IMR-90 (cell line): Measurements from ENCODE around the gene NECTIN4. TPM values are rescaled to one million over a fixed set of nuclear protein-coding genes. Genes with fewer than 3 reads are reported as not detected.

Experiments
- ATAC-seq: fragments of 200-7000 bp; cut with Tn5 transposase; 2 replicates; pipeline ENCODE4 v1.9.1; 2020; ENCODE audit warnings: low read depth, mild to moderate bottlenecking, moderate library complexity
- BruUV-seq: library from RNA; stranded (reverse); fragments of 400-500 nt; replicated peaks from 2 replicates; lab custom pipeline; 2021; lab: Mats Ljungman, UMichigan
- CTCF ChIA-PET: fragments of 300-600 bp; formaldehyde crosslinking; extraction: SDS; loops from one replicate; lab custom pipeline; 2021; ENCODE audit warnings: antibody characterized with exemption; lab: Yijun Ruan, JAX
- POLR2A ChIA-PET: fragments of 300-600 bp; sonication (Branson Sonifier 250); formaldehyde crosslinking; loops from one replicate; lab custom pipeline; 2022; ENCODE audit warnings: antibody characterized with exemption; ENCODE audit not compliant: unreplicated experiment; lab: Charles Lee
- DNase-seq: peaks from one replicate; pipeline ENCODE4 v3.0.0; 2013
- H2AFZ ChIP-seq: replicated peaks from 2 replicates; pipeline ENCODE3; 2013; ENCODE audit warnings: low read length, mild to moderate bottlenecking; ENCODE audit not compliant: poor library complexity
- H2AK5ac ChIP-seq: 2 replicates; pipeline ENCODE4 v1.6.1; 2013; ENCODE audit warnings: low read depth, low read length, inconsistent platforms
- H2AK9ac ChIP-seq: replicated peaks from 2 replicates; pipeline ENCODE3; 2013; ENCODE audit warnings: mild to moderate bottlenecking, low read depth, low read length, moderate library complexity; ENCODE audit not compliant: poor library complexity
- H2BK120ac ChIP-seq: 2 replicates; pipeline ENCODE4 v1.6.1; 2013; ENCODE audit warnings: low read depth, low read length, inconsistent platforms
- H2BK15ac ChIP-seq: 3 replicates; pipeline ENCODE4 v1.6.1; 2013; ENCODE audit warnings: low read depth, low read length, inconsistent platforms
- H2BK20ac ChIP-seq: 2 replicates; pipeline ENCODE4 v1.6.1; 2013; ENCODE audit warnings: low read depth, mild to moderate bottlenecking, inconsistent platforms, low read length, moderate library complexity
- H2BK5ac ChIP-seq: 2 replicates; pipeline ENCODE4 v1.6.1; 2013; ENCODE audit warnings: mild to moderate bottlenecking, low read depth, low read length, inconsistent platforms; ENCODE audit not compliant: poor library complexity, severe bottlenecking
- H3K14ac ChIP-seq: replicated peaks from 2 replicates; pipeline ENCODE4 v1.6.1; 2013; ENCODE audit warnings: low read depth, low read length, inconsistent platforms
- H3K18ac ChIP-seq: 2 replicates; pipeline ENCODE4 v1.6.1; 2013; ENCODE audit warnings: low read depth, low read length, control low read depth
- H3K23ac ChIP-seq: 2 replicates; pipeline ENCODE4 v1.6.1; 2013; ENCODE audit warnings: low read depth, low read length, inconsistent platforms
- H3K27ac ChIP-seq: 2 replicates; pipeline ENCODE4 v1.5.1; 2013; ENCODE audit warnings: mild to moderate bottlenecking, control low read depth, low read length; ENCODE audit not compliant: insufficient read depth
- H3K27me3 ChIP-seq: 2 replicates; pipeline ENCODE4 v1.6.1; 2013; ENCODE audit warnings: low read length; ENCODE audit not compliant: control insufficient read depth, insufficient read depth
- H3K36me3 ChIP-seq: 2 replicates; pipeline ENCODE4 v1.6.1; 2013; ENCODE audit warnings: low read length, mixed read lengths; ENCODE audit not compliant: control insufficient read depth, insufficient read depth
- H3K4ac ChIP-seq: 2 replicates; pipeline ENCODE4 v1.6.1; 2013; ENCODE audit warnings: low read depth, low read length, inconsistent platforms
- H3K4me1 ChIP-seq: 2 replicates; pipeline ENCODE4 v1.6.1; 2013; ENCODE audit warnings: low read length, mixed read lengths; ENCODE audit not compliant: control insufficient read depth, insufficient read depth
- H3K4me2 ChIP-seq: 2 replicates; pipeline ENCODE4 v1.6.1; 2013; ENCODE audit warnings: low read depth, mild to moderate bottlenecking, control low read depth, low read length, moderate library complexity
- H3K4me3 ChIP-seq: 2 replicates; pipeline ENCODE4 v1.5.1; 2013; ENCODE audit warnings: low read depth, mild to moderate bottlenecking, control low read depth, low read length, moderate library complexity; ENCODE audit not compliant: insufficient read depth
- H3K56ac ChIP-seq: 2 replicates; pipeline ENCODE4 v1.6.1; 2013; ENCODE audit warnings: low read length, inconsistent platforms; ENCODE audit not compliant: insufficient read depth; ENCODE audit errors: extremely low read depth
- H3K79me1 ChIP-seq, 2 experiments: 2 replicates each; pipeline ENCODE4 v1.6.1; 2013; ENCODE audit warnings: low read length in 2 of 2, inconsistent platforms in 1 of 2, low read depth in 1 of 2
- H3K9ac ChIP-seq: 2 replicates; pipeline ENCODE4 v1.6.1; 2013; ENCODE audit warnings: low read depth, low read length, control low read depth
- H3K9me1 ChIP-seq: 2 replicates; pipeline ENCODE4 v1.6.1; 2013; ENCODE audit warnings: low read length, inconsistent platforms; ENCODE audit not compliant: insufficient read depth
- H3K9me3 ChIP-seq: 2 replicates; pipeline ENCODE4 v1.6.1; 2013; ENCODE audit warnings: low read length; ENCODE audit not compliant: control insufficient read depth, insufficient read depth
- H4K20me1 ChIP-seq: 2 replicates; pipeline ENCODE4 v1.6.1; 2013; ENCODE audit warnings: low read length, inconsistent platforms; ENCODE audit not compliant: insufficient read depth
- H4K5ac ChIP-seq: 2 replicates; pipeline ENCODE4 v1.6.1; 2013; ENCODE audit warnings: mild to moderate bottlenecking, low read depth, low read length, control low read depth
- H4K8ac ChIP-seq, 2 experiments: 2 replicates each; pipeline ENCODE4 v1.6.1; 2013; ENCODE audit warnings: low read depth in 2 of 2, low read length in 2 of 2, control low read depth in 1 of 2, inconsistent platforms in 1 of 2
- H4K91ac ChIP-seq: 2 replicates; pipeline ENCODE4 v1.6.1; 2013; ENCODE audit warnings: low read depth, low read length, inconsistent platforms; ENCODE audit not compliant: insufficient read depth
- CEBPB ChIP-seq: IDR thresholded peaks from 2 replicates; pipeline ENCODE4 v1.6.1; 2012; ENCODE audit warnings: low read depth, low read length, improper control_type of control experiment
- MAZ ChIP-seq: IDR thresholded peaks from 2 replicates; pipeline ENCODE4 v1.6.1; 2012; ENCODE audit warnings: low read depth, mild to moderate bottlenecking, low read length, improper control_type of control experiment, moderate library complexity, borderline replicate concordance
- MXI1 ChIP-seq: IDR thresholded peaks from 2 replicates; pipeline ENCODE4 v1.6.1; 2012; ENCODE audit warnings: low read depth, mild to moderate bottlenecking, low read length, moderate library complexity, borderline replicate concordance
- NFE2L2 ChIP-seq: fragments of 150-350 bp; IDR thresholded peaks from 2 replicates; pipeline ENCODE4 v1.6.1; 2016; ENCODE audit warnings: low read depth, mild to moderate bottlenecking, low read length
- RAD21 ChIP-seq: IDR thresholded peaks from 2 replicates; pipeline ENCODE4 v1.6.1; 2012; ENCODE audit warnings: low read length, improper control_type of control experiment
- WGBS, 2 experiments: methylation state at CpG; one replicate each; pipeline versions ENCODE4 v1.1.5 to v1.1.7; 2013; ENCODE audit warnings: missing lambda C conversion rate in 2 of 2; ENCODE audit not compliant: insufficient read length in 1 of 2; ENCODE audit errors: extremely low coverage in 2 of 2; 5-methylcytosine and 5-hydroxymethylcytosine counted together
- dilution Hi-C: fragments of 300-500 bp; cut with HindIII; formaldehyde crosslinking; loops from one replicate; pipeline ENCODE4 v1.14.3; 2018; ENCODE audit warnings: low sequenced_read_pairs; ENCODE audit not compliant: unreplicated experiment
- in situ Hi-C: fragments of 300-500 bp; cut with MboI; formaldehyde crosslinking; loops from 3 replicates; pipeline ENCODE4 v1.14.3; 2019; ENCODE audit warnings: low sequenced_read_pairs, inconsistent platforms, mixed read lengths
- intact Hi-C: fragments of 100-400 bp; cut with micrococcal nuclease; formaldehyde crosslinking; loops from 2 replicates; pipeline ENCODE4 v1.10.0; 2022
- polyA plus RNA-seq, 3 experiments: library from polyadenylated mRNA; depleted of rRNA; stranded (reverse); fragments of >200 nt; gene quantifications; 2 replicates each; pipeline ENCODE4 v1.2.3, GENCODE V29; 2012; ENCODE audit warnings: low replicate concordance in 1 of 3
- total RNA-seq: library from RNA; depleted of rRNA; stranded (reverse); fragments of >200 nt; gene quantifications from 2 replicates; pipeline ENCODE4 v1.2.3, GENCODE V29; 2012
- TF ChIP-seq, protein P1 (sequence below): conservative IDR thresholded peaks from 2 replicates; pipeline ENCODE4 v1.5.1; 2012; ENCODE audit warnings: mild to moderate bottlenecking, low read depth, low read length, improper control_type of control experiment

Gene NECTIN4
- total and polyA plus RNA-seq, 2 of the 4 experiments (the other 2 are of a cell fraction) = 0.18 to 0.24 TPM

DNA sequence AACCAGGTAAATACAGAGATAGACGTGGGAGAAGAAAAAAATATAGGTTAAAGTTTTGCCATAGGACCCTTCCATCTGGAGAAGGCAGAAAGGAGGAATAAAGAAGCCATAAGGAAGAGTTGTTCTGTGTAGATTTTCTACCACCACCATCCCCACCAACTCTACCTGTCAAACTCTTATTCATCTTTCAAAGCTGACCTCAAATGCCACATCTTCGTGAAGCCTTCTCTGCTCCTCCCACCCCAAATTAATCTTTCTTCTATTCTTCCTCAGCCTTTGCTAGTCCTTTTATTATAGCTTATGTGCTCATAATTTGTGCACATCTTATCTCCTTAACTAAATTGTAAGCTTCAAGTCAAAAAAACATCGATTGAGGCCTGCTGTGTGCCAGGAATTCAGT, 1.3 kb upstream of the NECTIN4 start:
- Histone ChIP-seq H3K4me2 (no peak overlapping the region), H4K91ac (no peak overlapping the region), H3K18ac (no peak overlapping the region), H2AK9ac (no peak overlapping the region), H3K36me3 (no peaks in the 10 kb centered on the region), H3K4me1 (peaks cover 8% of the 10 kb centered on the region; the same call in 1 of the 2 replicates), H2BK120ac (no peak overlapping the region), H3K79me1 (no peaks in the 10 kb centered on the region), H2BK15ac (no peak overlapping the region), H3K27ac (no peak overlapping the region), H3K9me1 (peaks cover 14% of the 10 kb centered on the region), H4K5ac (no peak overlapping the region), H3K56ac (no peak overlapping the region), H2BK20ac (no peak overlapping the region), H3K9ac (no peak overlapping the region), H3K4me3 (no peak overlapping the region), H3K4ac (no peak overlapping the region), H3K27me3 (no peaks in the 10 kb centered on the region), H2AFZ (no peak overlapping the region), H3K14ac (no peak overlapping the region), H3K23ac (no peak overlapping the region), H3K9me3 (no peaks in the 10 kb centered on the region), H4K8ac (no peak overlapping the region), H2BK5ac (no peak overlapping the region), H4K20me1 (no peaks in the 10 kb centered on the region), H2AK5ac (no peak overlapping the region)
- intact Hi-C loops (no loop called here), dilution Hi-C loops (no loop called here), in situ Hi-C loops (no loop called here)
- POLR2A ChIA-PET = no interaction called here
- BruUV-seq = no TSS peak
- ATAC-seq (no peak), DNase-seq (no peak)
- no CpG with 5 or more reads among the region's 3 CpGs for WGBS, 2 experiments
- TF ChIP-seq, protein P1, sequence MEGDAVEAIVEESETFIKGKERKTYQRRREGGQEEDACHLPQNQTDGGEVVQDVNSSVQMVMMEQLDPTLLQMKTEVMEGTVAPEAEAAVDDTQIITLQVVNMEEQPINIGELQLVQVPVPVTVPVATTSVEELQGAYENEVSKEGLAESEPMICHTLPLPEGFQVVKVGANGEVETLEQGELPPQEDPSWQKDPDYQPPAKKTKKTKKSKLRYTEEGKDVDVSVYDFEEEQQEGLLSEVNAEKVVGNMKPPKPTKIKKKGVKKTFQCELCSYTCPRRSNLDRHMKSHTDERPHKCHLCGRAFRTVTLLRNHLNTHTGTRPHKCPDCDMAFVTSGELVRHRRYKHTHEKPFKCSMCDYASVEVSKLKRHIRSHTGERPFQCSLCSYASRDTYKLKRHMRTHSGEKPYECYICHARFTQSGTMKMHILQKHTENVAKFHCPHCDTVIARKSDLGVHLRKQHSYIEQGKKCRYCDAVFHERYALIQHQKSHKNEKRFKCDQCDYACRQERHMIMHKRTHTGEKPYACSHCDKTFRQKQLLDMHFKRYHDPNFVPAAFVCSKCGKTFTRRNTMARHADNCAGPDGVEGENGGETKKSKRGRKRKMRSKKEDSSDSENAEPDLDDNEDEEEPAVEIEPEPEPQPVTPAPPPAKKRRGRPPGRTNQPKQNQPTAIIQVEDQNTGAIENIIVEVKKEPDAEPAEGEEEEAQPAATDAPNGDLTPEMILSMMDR = no peak
- no peak for TF ChIP-seq RAD21
- TF ChIP-seq NFE2L2 = no peak
- no peak for TF ChIP-seq CEBPB
- TF ChIP-seq MAZ = no peak
- TF ChIP-seq MXI1 = no peak
- CTCF ChIA-PET = no interaction called here
